HL-60 (cell line): ENCODE results near the gene LSS.

Experiments
- POLR2AphosphoS5 ChIP-seq: IDR thresholded peaks from 2 replicates; pipeline ENCODE4 v1.6.1; 2012; ENCODE audit warnings: low read depth
- TF ChIP-seq, protein P1 (sequence below): IDR thresholded peaks from one replicate; pipeline ENCODE4 v1.5.1; 2011; ENCODE audit warnings: low read length, control low read depth, inconsistent platforms; ENCODE audit not compliant: insufficient read depth

DNA sequence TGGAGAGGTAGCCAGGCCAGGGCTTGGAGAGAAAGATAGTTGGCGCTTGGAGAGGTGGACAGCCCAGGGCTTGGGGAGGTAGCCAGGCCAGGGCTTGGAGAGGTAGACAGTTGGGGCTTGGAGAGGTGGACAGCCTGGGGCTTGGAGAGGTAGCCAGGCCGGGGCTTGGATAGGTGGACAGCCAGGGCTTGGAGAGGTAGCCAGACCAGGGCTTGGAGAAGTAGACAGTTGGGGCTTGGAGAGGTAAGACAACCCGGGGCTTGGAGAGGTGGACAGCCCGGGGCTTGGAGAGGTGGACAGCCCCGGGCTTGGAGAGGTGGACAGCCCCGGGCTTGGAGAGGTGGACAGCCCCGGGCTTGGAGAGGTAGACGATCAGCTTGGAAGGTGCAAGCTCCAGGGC lies 7.7 kb downstream of the LSS start:
- TF ChIP-seq, protein P1, sequence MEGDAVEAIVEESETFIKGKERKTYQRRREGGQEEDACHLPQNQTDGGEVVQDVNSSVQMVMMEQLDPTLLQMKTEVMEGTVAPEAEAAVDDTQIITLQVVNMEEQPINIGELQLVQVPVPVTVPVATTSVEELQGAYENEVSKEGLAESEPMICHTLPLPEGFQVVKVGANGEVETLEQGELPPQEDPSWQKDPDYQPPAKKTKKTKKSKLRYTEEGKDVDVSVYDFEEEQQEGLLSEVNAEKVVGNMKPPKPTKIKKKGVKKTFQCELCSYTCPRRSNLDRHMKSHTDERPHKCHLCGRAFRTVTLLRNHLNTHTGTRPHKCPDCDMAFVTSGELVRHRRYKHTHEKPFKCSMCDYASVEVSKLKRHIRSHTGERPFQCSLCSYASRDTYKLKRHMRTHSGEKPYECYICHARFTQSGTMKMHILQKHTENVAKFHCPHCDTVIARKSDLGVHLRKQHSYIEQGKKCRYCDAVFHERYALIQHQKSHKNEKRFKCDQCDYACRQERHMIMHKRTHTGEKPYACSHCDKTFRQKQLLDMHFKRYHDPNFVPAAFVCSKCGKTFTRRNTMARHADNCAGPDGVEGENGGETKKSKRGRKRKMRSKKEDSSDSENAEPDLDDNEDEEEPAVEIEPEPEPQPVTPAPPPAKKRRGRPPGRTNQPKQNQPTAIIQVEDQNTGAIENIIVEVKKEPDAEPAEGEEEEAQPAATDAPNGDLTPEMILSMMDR, result no peak
- TF ChIP-seq POLR2AphosphoS5, result no peak
